GM12891 (cell line): Measurements from ENCODE around the gene RGCC.

ENCODE experiments used
- POLR2A ChIP-seq: IDR thresholded peaks from 2 replicates; pipeline ENCODE4 v1.6.1; 2011; ENCODE audit warnings: low read depth, low read length, control low read depth
- POLR2AphosphoS5 ChIP-seq: IDR thresholded peaks from 2 replicates; pipeline ENCODE4 v1.6.1; 2011; ENCODE audit warnings: low read depth, low read length, control low read depth
- POU2F2 ChIP-seq: IDR thresholded peaks from 2 replicates; pipeline ENCODE4 v1.6.1; 2011; ENCODE audit warnings: low read depth, mild to moderate bottlenecking, control low read depth, low read length, moderate library complexity
- SPI1 ChIP-seq: IDR thresholded peaks from 2 replicates; pipeline ENCODE4 v1.6.1; 2011; ENCODE audit warnings: low read depth, low read length, control low read depth
- TAF1 ChIP-seq: IDR thresholded peaks from 2 replicates; pipeline ENCODE4 v1.6.1; 2011; ENCODE audit warnings: low read depth, low read length, control low read depth

DNA sequence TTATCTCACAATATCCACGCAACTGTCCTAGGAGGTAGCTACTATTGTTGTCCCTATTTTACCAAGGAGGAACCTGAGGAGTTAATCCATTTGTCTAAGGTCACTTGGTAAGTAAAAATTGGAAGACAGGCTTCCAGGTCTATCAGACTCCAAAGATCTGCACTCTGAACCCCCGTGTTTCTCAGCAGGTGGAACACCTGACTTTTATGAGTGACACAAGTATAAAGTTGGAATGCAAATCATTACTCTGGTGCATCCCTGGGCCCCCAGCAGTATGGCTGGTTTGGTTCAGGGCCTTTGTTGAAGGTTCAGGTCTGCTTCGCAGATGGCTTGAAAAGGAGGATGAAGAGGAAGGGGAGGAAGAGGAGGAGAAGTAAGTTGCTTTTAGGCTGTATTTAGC is 46.0 kb downstream of the RGCC start:
- TF ChIP-seq POLR2AphosphoS5 (no peak), TAF1 (no peak), POLR2A (no peak), POU2F2 (no peak), SPI1 (no peak)
